Spleen (tissue), 11 donors: ENCODE measurements around the gene FGD5. TPM values are rescaled to one million over a fixed set of nuclear protein-coding genes. Genes with fewer than 3 reads are reported as not detected.

Experiments used
- DNase-seq: peaks from one replicate; pipeline ENCODE4 v3.0.0-alpha.2; 2020
- H3K27ac ChIP-seq, 8 donors: fragments of 200-600 bp; sonication (generic) in 7 of 8; 1 replicate in 4 of 8; 2 replicates in 4 of 8; pipeline versions ENCODE4 v1.5.0 to v1.8.0; 2016 to 2021; ENCODE audit warnings: inconsistent platforms in 4 of 8, mild to moderate bottlenecking in 4 of 8, moderate library complexity in 1 of 8
- H3K27me3 ChIP-seq, 7 donors: fragments of 200-600 bp; sonication (generic) in 6 of 7; replicated peaks in 1 of 7; 1 replicate in 4 of 7; 2 replicates in 3 of 7; pipeline versions ENCODE4 v1.5.0 to v1.8.0; 2016 to 2021; ENCODE audit warnings: inconsistent platforms in 3 of 7, mild to moderate bottlenecking in 1 of 7
- H3K36me3 ChIP-seq, 6 donors: fragments of 200-600 bp; sonication (generic) in 5 of 6; 1 replicate in 4 of 6; 2 replicates in 2 of 6; pipeline versions ENCODE4 v1.5.0 to v1.8.0; 2016 to 2021; ENCODE audit warnings: inconsistent platforms in 2 of 6
- H3K4me1 ChIP-seq, 6 donors: fragments of 200-600 bp; sonication (generic) in 5 of 6; 1 replicate in 3 of 6; 2 replicates in 3 of 6; pipeline versions ENCODE4 v1.5.0 to v1.8.0; 2016 to 2021; ENCODE audit warnings: inconsistent platforms in 3 of 6
- H3K4me3 ChIP-seq, 8 donors: fragments of 200-600 bp; sonication (generic) in 7 of 8; 1 replicate in 4 of 8; 2 replicates in 4 of 8; pipeline versions ENCODE4 v1.5.0 to v1.8.0; 2016 to 2021; ENCODE audit warnings: inconsistent platforms in 4 of 8, mild to moderate bottlenecking in 4 of 8, moderate library complexity in 2 of 8
- H3K9me3 ChIP-seq, 8 donors: fragments of 200-600 bp; sonication (generic) in 7 of 8; 1 replicate in 4 of 8; 2 replicates in 4 of 8; pipeline versions ENCODE4 v1.5.0 to v1.8.0; 2016 to 2021; ENCODE audit warnings: inconsistent platforms in 4 of 8
- POLR2A ChIP-seq, 3 donors: fragments of 450-650 bp; IDR thresholded peaks; one replicate each; pipeline ENCODE4 v1.5.1; 2017; ENCODE audit warnings: antibody characterized with exemption in 3 of 3, mild to moderate bottlenecking in 1 of 3
- POLR2AphosphoS5 ChIP-seq, 3 donors: sonication (generic); formaldehyde crosslinking; IDR thresholded peaks; one replicate each; pipeline ENCODE4 v1.5.1; 2017; ENCODE audit warnings: antibody characterized with exemption in 3 of 3
- WGBS, 5 donors: extraction: QIAGEN DNeasy Blood & Tissue Kit in 3 of 5; methylation state at CpG; one replicate each; pipeline versions ENCODE4 v1.1.5 to v1.1.7; 2013 to 2018; 5-methylcytosine and 5-hydroxymethylcytosine counted together
- intact Hi-C: fragments of 100-400 bp; cut with DNase I; formaldehyde crosslinking; loops from one replicate; pipeline ENCODE4 v1.15.0; 2023; ENCODE audit warnings: low total_unique reads
- polyA plus RNA-seq, 3 donors: library from polyadenylated mRNA; stranded (reverse); fragments of 200-250 nt; gene quantifications; one replicate each; pipeline ENCODE4 v1.2.1, GENCODE V29; 2013
- total RNA-seq, 7 donors: library from RNA; depleted of rRNA in 3 of 7; stranded (reverse); fragments of >200 nt in 3 of 7; fragmentation: NEBNext Ultra II Directional in 4 of 7; extraction: Animal tissue kit (Norgen Biotek cat#: 25700) in 4 of 7; gene quantifications; one replicate each; pipeline versions ENCODE4 v1.1.0 to v1.2.1, GENCODE V29; 2016 to 2021
- TF ChIP-seq, protein P1 (sequence below), 11 experiments: fragments of 200-600 bp in 7 of 11; fragments of 450-650 bp in 4 of 11; sonication (generic) in 4 of 11; IDR thresholded peaks in 8 of 11; conservative IDR thresholded peaks in 3 of 11; 1 replicate in 7 of 11; 2 replicates in 4 of 11; pipeline versions ENCODE4 v1.4.0 to v1.8.0; 2016 to 2021; ENCODE audit warnings: antibody characterized with exemption in 11 of 11, inconsistent platforms in 4 of 11, mild to moderate bottlenecking in 1 of 11
- donor health status: healthy with polysubstance abuse.
- donor health status: DM: no; HTN: no; CAD: no; lungs with moderate emphysema.
- donor health status: DM: no; HTN: no; CAD: no.
- donor health status: Bipolar disorder and iron deficiency.
- donor health status: healthy.
- donor health status: DM: no; HTN: no; CAD: no.
- donor health status: DM: yes; HTN: yes; CAD: no.

FGD5 gene
- total and polyA plus RNA-seq, 10 donors: 6.0 to 145 (median 63.8) TPM

DNA sequence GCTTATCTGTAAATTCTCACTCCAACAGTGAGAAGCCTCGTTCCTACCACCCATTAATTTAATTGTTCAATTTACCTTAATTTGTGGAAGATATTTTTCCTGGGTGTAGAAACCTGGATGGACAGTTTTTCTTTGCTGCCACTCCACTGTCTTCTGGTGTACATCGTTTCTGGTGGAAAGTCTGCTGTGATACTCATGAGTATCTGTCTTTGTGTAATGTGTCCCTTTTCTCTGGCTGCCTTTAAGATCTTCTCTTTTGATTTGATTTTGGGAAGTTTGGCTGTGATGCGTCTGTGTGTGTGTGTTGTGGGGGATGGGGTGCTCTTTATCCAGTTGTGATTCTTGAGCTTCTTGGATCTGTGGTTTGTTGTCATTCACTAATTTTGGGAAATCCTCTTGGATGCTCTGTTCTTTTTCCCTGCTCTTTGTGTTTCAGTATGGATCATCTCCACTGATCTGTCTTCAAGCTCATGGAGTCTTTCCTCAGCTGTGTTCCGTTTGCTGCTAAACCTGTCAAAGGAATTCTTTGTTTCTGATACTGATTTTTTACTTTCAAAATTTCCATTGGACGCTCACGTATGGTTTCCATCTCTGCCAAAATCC lies 86.4 kb downstream of the FGD5 start:
- Histone ChIP-seq H3K27ac (no peak overlapping the region), H3K4me1 (peaks cover 0 to 22% (median 7%) of the 10 kb centered on the region in 6 donors), H3K27me3 (peaks cover 0 to 22% (median 0%) of the 10 kb centered on the region in 7 donors), H3K9me3 (peaks cover 0 to 13% (median 0%) of the 10 kb centered on the region in 8 donors), H3K4me3 (no peak overlapping the region), H3K36me3 (peaks cover 0 to 27% (median 2%) of the 10 kb centered on the region in 6 donors)
- intact Hi-C loops: no loop called here
- 90 to 96% (median 91%) methylated on average over 6 of the region's 6 CpGs for WGBS, 5 donors
- no peak for DNase-seq
- TF ChIP-seq POLR2A (IDR thresholded peaks at IDR 0.05) (no peak), POLR2AphosphoS5 (IDR thresholded peaks at IDR 0.05) (no peak)
- TF ChIP-seq, protein P1, sequence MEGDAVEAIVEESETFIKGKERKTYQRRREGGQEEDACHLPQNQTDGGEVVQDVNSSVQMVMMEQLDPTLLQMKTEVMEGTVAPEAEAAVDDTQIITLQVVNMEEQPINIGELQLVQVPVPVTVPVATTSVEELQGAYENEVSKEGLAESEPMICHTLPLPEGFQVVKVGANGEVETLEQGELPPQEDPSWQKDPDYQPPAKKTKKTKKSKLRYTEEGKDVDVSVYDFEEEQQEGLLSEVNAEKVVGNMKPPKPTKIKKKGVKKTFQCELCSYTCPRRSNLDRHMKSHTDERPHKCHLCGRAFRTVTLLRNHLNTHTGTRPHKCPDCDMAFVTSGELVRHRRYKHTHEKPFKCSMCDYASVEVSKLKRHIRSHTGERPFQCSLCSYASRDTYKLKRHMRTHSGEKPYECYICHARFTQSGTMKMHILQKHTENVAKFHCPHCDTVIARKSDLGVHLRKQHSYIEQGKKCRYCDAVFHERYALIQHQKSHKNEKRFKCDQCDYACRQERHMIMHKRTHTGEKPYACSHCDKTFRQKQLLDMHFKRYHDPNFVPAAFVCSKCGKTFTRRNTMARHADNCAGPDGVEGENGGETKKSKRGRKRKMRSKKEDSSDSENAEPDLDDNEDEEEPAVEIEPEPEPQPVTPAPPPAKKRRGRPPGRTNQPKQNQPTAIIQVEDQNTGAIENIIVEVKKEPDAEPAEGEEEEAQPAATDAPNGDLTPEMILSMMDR (IDR thresholded peaks at IDR 0.05 in 8 of 11, conservative IDR thresholded peaks at IDR 0.05 in 3 of 11): no peak

DNA sequence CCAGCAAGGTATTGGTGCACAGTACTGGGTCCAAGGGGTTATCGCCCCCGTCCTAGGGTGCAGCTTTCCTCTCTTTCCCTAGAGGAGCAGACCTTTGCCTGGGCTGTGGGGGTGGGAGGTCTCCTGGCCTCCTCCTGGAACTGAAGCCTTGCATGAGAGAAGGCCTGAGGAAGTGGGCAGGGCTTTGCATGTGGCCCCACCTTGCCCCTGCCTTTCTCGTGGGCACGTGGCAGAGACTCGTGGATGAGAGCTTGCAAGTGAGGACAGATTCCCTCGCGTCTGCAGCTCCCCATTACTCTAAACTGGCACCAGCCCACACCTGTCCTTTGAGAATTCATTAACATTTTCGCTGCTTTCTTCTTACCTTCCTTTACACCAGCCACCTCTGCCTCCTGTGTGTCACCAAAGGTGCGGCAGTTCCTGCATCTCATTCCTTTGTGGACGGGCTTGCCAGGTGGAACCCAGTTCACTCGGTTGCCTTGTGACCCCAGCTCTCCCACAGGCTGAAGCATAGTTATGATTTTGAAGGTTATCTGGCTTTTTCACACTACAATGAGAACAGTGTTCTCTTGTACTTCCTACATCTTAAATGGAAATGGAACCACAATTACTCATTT lies 87.7 kb downstream of the FGD5 start:
- TF ChIP-seq POLR2A (IDR thresholded peaks at IDR 0.05): no peak
- TF ChIP-seq POLR2AphosphoS5 (IDR thresholded peaks at IDR 0.05): no peak
- TF ChIP-seq, protein P1 (IDR thresholded peaks at IDR 0.05 in 8 of 11, conservative IDR thresholded peaks at IDR 0.05 in 3 of 11): no peak
- peaks cover 0 to 22% (median 7%) of the 10 kb centered on the region in 6 donors for H3K4me1 ChIP-seq
- H3K27me3 ChIP-seq: peaks cover 0 to 19% (median 0%) of the 10 kb centered on the region in 7 donors
- peaks cover 0 to 24% (median 2%) of the 10 kb centered on the region in 6 donors for H3K36me3 ChIP-seq
- H3K9me3 ChIP-seq: peaks cover 0 to 13% (median 0%) of the 10 kb centered on the region in 8 donors
- DNase-seq: no peak
- peak overlapping the region in 2 of 8 donors; percentile 22 to 24 for H3K27ac ChIP-seq
- no peak overlapping the region for H3K4me3 ChIP-seq
- 72 to 79% (median 75%) methylated on average over 9 to 11 of the region's 11 CpGs for WGBS, 5 donors
- intact Hi-C loops: no loop called here

DNA sequence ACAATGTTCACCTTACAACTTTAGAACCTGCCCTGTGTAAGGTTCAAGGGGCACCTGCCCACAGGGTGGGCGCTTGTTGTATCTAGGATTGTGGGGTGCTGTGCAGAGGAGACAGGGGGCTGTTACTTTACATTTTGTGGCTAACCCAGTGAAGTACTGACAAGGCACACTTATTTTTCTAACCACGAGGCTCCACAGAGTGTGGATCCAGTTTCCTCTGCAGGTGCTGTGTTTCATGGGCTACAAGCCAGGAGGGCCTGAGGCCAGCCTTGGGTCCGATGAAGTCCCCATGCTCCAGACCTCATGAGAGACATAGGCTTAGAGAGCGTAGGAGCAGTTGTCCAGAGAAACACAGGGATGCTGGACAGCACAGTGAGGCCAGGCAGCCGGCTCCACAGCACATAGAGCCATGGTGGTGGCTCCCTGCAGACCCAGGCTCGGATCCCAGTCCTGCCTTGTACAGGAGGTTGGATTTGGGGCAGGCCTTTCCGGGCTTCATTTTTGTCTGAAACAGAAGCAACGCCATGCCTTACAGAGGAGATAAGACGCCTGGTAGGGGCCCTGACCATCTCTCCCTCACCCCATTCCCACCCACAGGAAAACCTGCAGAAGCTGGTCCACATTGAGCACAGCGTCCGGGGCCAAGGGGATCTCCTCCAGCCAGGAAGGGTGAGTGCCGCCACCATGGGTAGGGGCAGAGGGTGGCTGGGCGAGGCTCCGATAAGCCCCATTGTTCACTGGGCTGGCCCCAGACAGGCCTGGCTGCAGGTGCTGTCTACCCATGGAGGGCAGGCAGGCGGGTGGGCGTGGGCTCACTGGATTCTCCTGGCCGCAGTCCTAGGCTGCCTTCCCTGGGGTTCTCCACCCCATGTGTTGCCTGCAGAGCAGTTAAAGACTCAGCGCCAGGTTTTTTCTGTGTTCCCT lies 88.5 kb downstream of the FGD5 start:
- Histone ChIP-seq H3K27me3 (peaks cover 0 to 19% (median 0%) of the 10 kb centered on the region in 7 donors), H3K4me3 (no peak overlapping the region), H3K27ac (peak overlapping the region in 3 of 8 donors; percentile 22 to 48 (median 22)), H3K9me3 (peaks cover 0 to 13% (median 0%) of the 10 kb centered on the region in 8 donors), H3K36me3 (peaks cover 0 to 27% (median 3%) of the 10 kb centered on the region in 6 donors), H3K4me1 (peaks cover 0 to 22% (median 7%) of the 10 kb centered on the region in 6 donors)
- TF ChIP-seq POLR2A (IDR thresholded peaks at IDR 0.05) (no peak), POLR2AphosphoS5 (IDR thresholded peaks at IDR 0.05) (peak in 2 of 3 donors; percentile 40 to 42)
- TF ChIP-seq, protein P1 (IDR thresholded peaks at IDR 0.05 in 8 of 11, conservative IDR thresholded peaks at IDR 0.05 in 3 of 11): no peak
- DNase-seq: no peak
- intact Hi-C loops: no loop called here
- WGBS, 5 donors: 71 to 79% (median 73%) methylated on average over 9 to 18 of the region's 18 CpGs
